Jurkat, Clone E6-1 (cell line): Measurements from ENCODE around the gene ADK.
"Not testable (repeated sequence)": the region's sequence is repeated elsewhere in the genome, so short reads cannot be mapped to it uniquely, and the experiment has no call there.

Experiments used
- DNase-seq: peaks from one replicate; pipeline ENCODE4 v3.0.0-alpha.2; 2011; ENCODE audit warnings: low read depth, low spot score
- H3K4me3 ChIP-seq: 2 replicates; pipeline ENCODE4 v1.5.1; 2011; ENCODE audit warnings: mild to moderate bottlenecking, low read length, control low read depth, moderate library complexity

ADK gene

DNA sequence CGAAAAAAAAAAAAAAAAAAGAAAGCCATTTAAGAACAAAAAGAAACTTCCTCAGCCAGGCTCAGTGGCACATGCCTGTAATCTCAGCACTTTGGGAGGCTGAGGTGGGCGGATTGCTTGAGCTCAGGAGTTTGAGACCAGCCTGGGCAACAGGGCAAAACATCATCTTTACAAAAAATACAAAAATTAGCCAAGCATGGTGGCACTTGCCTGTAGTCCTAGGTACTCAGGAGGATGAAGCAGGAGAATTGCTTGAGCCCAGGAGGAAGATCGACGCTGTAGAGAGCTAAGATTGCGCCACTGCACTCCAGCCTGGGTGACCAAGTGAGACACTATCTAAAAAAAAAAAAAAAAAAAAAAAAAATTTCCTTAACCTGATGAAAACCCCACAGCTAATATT lies 12.4 kb upstream of the ADK start:
- H3K4me3 ChIP-seq, DNase-seq: not testable (repeated sequence)

GRCh38 chr10:74139981-74140380 lies 11.0 kb upstream of the ADK start:
- DNase-seq = no peak

DNA sequence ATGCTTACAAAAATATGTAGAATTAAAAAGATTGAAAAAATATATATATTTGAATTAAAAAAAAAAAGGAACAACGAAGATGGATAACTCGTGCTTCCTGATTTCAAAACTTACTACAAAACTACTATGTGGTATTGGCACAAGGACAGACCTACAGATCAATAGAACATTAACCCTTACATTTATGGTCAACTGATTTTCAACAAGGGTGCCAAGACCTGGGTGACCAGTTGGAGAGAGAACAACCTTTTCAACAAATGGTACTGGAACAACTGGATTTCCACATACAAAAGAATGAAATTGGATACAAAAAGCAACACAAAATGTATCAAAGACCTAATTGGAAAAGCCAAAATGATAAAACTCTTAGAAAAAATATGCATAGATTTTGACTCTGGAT lies 10.5 kb upstream of the ADK start:
- H3K4me3 ChIP-seq = no peak overlapping the region
- DNase-seq = no peak

More at GRCh38 chr10:74139981-74140380, 11.0 kb upstream of the ADK start:
- no peak overlapping the region for H3K4me3 ChIP-seq

GRCh38 chr10:74145133-74145532 lies 5.9 kb upstream of the ADK start:
- no peak overlapping the region for H3K4me3 ChIP-seq
- DNase-seq = no peak

GRCh38 chr10:74146980-74147379 lies 4.0 kb upstream of the ADK start:
- H3K4me3 ChIP-seq, DNase-seq: not testable (repeated sequence)

DNA sequence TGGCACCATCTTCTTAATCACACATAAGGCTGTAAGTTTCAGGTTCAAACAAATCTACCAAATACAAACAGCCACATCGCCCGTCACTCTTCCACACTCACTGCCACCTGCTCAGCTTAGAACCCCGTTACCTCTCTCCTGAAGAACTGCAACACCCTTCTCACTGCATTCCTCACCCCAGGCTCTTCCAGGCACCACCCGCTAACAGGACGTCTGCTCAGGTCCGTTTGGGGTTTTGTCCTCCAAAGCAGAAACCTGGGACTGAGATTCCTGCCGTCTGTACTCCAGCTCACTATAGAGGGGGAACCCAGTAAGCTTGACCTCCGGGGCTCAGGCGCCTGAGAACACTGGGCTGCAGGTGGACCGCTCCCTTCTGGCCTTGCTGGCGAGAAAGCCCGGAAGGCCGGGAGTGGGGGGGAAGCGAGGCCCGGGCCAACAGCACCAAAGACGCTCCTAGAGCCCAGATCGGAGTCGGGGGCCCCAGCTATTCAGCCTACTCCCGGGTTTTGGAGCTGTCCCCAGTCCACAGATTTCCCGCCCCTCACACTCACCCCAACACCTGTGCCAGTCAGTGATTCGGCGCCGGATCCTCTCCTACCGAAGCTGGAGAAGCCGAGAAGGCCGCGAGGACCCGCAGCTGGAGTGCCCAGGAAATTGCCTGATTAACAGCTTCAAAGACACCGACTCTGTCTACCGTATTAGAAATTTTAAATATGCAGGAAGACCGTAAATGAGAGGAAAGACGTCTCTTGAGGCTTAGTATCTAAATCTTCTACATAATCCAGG lies 624 bp upstream of the ADK start, which contains the start of gene AP3M1:
TSS of gene AP3M1 (minus strand) at position 625 of the 786 bp plus-strand sequence. CDS start 12,449 bp downstream, outside the sequence.
- H3K4me3 ChIP-seq = peak within 1 kb of the TSS; percentile 83
- peak; percentile 72 for DNase-seq

GRCh38 chr10:74151879-74152722 lies 1.1 kb downstream of the ADK start:
- no peak for DNase-seq
- peak overlapping the region; percentile 83 for H3K4me3 ChIP-seq

GRCh38 chr10:74153123-74153522 lies 2.1 kb downstream of the ADK start:
- H3K4me3 ChIP-seq = no peak overlapping the region
- no peak for DNase-seq

- no peak for DNase-seq
- H3K4me3 ChIP-seq = no peak overlapping the region
Observed at GRCh38 chr10:74153676-74154075, 2.7 kb downstream of the ADK start.

DNA sequence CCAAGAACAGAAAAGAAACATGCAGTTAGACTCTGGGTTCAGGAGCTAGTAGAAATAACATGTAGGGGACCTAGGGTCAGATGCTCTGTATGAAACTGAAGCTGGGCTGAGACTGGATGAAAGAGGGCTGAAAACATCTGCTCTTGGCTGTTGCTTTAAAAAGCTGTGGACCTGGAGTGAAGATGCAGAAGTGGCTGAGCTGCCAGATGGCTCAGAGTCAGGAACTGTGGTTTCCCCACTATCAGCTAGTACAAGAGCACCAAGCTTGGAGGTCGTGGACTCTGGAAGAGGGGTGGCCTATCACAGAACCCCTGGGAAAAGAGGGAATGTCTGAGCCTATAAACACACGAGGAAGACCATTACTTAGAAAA lies 5.9 kb downstream of the ADK start:
- no peak overlapping the region for H3K4me3 ChIP-seq
- DNase-seq = no peak

GRCh38 chr10:74160013-74160412 lies 9.0 kb downstream of the ADK start:
- no peak for DNase-seq
- no peak overlapping the region for H3K4me3 ChIP-seq

GRCh38 chr10:74163319-74164068 lies 12.5 kb downstream of the ADK start:
- DNase-seq = no peak
- H3K4me3 ChIP-seq = no peak overlapping the region

GRCh38 chr10:74164716-74165529 lies 13.9 kb downstream of the ADK start:
- DNase-seq = no peak
- H3K4me3 ChIP-seq = no peak overlapping the region

GRCh38 chr10:74165530-74165901 lies 14.5 kb downstream of the ADK start:
- no peak for DNase-seq

GRCh38 chr10:74167443-74167842 lies 16.4 kb downstream of the ADK start:
- H3K4me3 ChIP-seq = no peak overlapping the region
- DNase-seq = no peak

More at GRCh38 chr10:74165530-74165901, 14.5 kb downstream of the ADK start:
- no peak overlapping the region for H3K4me3 ChIP-seq

GRCh38 chr10:74171625-74172024 lies 20.6 kb downstream of the ADK start:
- H3K4me3 ChIP-seq = no peak overlapping the region
- no peak for DNase-seq

- no peak for DNase-seq
- no peak overlapping the region for H3K4me3 ChIP-seq
Observed at GRCh38 chr10:74174521-74174920, 23.5 kb downstream of the ADK start.

GRCh38 chr10:74175510-74176379 lies 24.7 kb downstream of the ADK start:
- no peak for DNase-seq
- peak overlapping the region; percentile 75 for H3K4me3 ChIP-seq
